Activated CD4-positive, CD25-positive, alpha-beta regulatory T cell (primary cell): ENCODE results near the gene SGPP1.
"Not testable (repeated sequence)": the region's sequence is repeated elsewhere in the genome, so short reads cannot be mapped to it uniquely, and the experiment has no call there.

Source experiments
- DNase-seq, 4 experiments: peaks; one replicate each; lab custom pipeline; 2025; lab: John Stamatoyannopoulos, UW

Gene SGPP1

GRCh38 chr14:63673255-63673654 is 54.6 kb downstream of the SGPP1 start:
- DNase-seq = no peak

- no peak for DNase-seq
These were observed 55.3 kb downstream of the SGPP1 start for GRCh38 chr14:63672417-63673180.

- DNase-seq = no peak
These were observed 55.9 kb downstream of the SGPP1 start for GRCh38 chr14:63671987-63672386.

GRCh38 chr14:63670692-63671091 is 57.2 kb downstream of the SGPP1 start:
- DNase-seq = no peak

- no peak for DNase-seq
These were observed 61.5 kb downstream of the SGPP1 start for GRCh38 chr14:63666335-63666734.

GRCh38 chr14:63663428-63664341 is 64.2 kb downstream of the SGPP1 start:
- DNase-seq = no peak

GRCh38 chr14:63662776-63663175 is 65.1 kb downstream of the SGPP1 start:
- DNase-seq = no peak

GRCh38 chr14:63661881-63662280 is 66.0 kb downstream of the SGPP1 start:
- not testable (repeated sequence) for DNase-seq

- no peak for DNase-seq
These were observed 68.1 kb downstream of the SGPP1 start for GRCh38 chr14:63659726-63660125.

GRCh38 chr14:63656194-63656593 is 71.7 kb downstream of the SGPP1 start:
- DNase-seq = no peak

- no peak for DNase-seq
These were observed 72.9 kb downstream of the SGPP1 start for GRCh38 chr14:63654936-63655335.

GRCh38 chr14:63654346-63654745 is 73.5 kb downstream of the SGPP1 start:
- DNase-seq = no peak

GRCh38 chr14:63652406-63652805 is 75.5 kb downstream of the SGPP1 start:
- DNase-seq = no peak

GRCh38 chr14:63650256-63650952 is 77.5 kb downstream of the SGPP1 start:
- peak in 2 of 4 experiments; percentile 34 to 52 for DNase-seq

GRCh38 chr14:63647696-63648410 is 80.0 kb downstream of the SGPP1 start:
- no peak for DNase-seq

GRCh38 chr14:63644741-63645140 is 83.1 kb downstream of the SGPP1 start:
- DNase-seq = no peak

- no peak for DNase-seq
These were observed 85.0 kb downstream of the SGPP1 start for GRCh38 chr14:63642656-63643382.

GRCh38 chr14:63642229-63642611 is 85.6 kb downstream of the SGPP1 start:
- peak; percentile 33 to 60 (median 60) for DNase-seq

GRCh38 chr14:63641473-63642228 is 86.2 kb downstream of the SGPP1 start, which contains the start of gene WDR89:
TSS of gene WDR89 (minus strand) at chr14:63641871. CDS start at chr14:63599942, 41,929 bp downstream.
- DNase-seq = peak; percentile 81 to 92 (median 88)

GRCh38 chr14:63638493-63638892 is 89.4 kb downstream of the SGPP1 start:
- DNase-seq = no peak
